Stimulated activated CD4-positive, alpha-beta T cell treated with anti-CD3 and anti-CD28 coated beads, Interleukin-15, amount 100 ng/mL, for 48 hours (primary cell): Measurements from ENCODE around the gene CTLA4.

Experiments
- DNase-seq, 2 donors: peaks; one replicate each; pipeline ENCODE4 v3.0.0-alpha.2; 2020; ENCODE audit warnings: low read depth in 2 of 2

The CTLA4 gene

DNA sequence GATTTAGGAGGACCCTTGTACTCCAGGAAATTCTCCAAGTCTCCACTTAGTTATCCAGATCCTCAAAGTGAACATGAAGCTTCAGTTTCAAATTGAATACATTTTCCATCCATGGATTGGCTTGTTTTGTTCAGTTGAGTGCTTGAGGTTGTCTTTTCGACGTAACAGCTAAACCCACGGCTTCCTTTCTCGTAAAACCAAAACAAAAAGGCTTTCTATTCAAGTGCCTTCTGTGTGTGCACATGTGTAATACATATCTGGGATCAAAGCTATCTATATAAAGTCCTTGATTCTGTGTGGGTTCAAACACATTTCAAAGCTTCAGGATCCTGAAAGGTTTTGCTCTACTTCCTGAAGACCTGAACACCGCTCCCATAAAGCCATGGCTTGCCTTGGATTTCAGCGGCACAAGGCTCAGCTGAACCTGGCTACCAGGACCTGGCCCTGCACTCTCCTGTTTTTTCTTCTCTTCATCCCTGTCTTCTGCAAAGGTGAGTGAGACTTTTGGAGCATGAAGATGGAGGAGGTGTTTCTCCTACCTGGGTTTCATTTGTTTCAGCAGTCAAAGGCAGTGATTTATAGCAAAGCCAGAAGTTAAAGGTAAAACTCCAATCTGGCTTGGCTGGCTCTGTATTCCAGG lies at the start of gene CTLA4:
Gene CTLA4, plus strand, starts transcription at position 211 of the 640 bp plus-strand sequence. Its CDS starts 172 bp downstream, at position 383.
- DNase-seq: no peak

- DNase-seq: no peak
Measured at GRCh38 chr2:203818656-203819055, 48.9 kb upstream of the CTLA4 start.

- DNase-seq: no peak
Measured at GRCh38 chr2:203819434-203820133, 48.0 kb upstream of the CTLA4 start.

GRCh38 chr2:203820969-203821368 lies 46.6 kb upstream of the CTLA4 start:
- DNase-seq: no peak

GRCh38 chr2:203822240-203822639 lies 45.3 kb upstream of the CTLA4 start:
- no peak for DNase-seq

GRCh38 chr2:203823173-203823572 lies 44.4 kb upstream of the CTLA4 start:
- DNase-seq: no peak

GRCh38 chr2:203824057-203824456 lies 43.5 kb upstream of the CTLA4 start:
- DNase-seq: peak in 1 of 2 donors; percentile 40

GRCh38 chr2:203824603-203825002 lies 43.0 kb upstream of the CTLA4 start:
- DNase-seq: no peak

- DNase-seq: no peak
Measured at GRCh38 chr2:203826704-203827103, 40.9 kb upstream of the CTLA4 start.

- DNase-seq: peak; percentile 72 to 79
Measured at GRCh38 chr2:203830304-203831055, 37.1 kb upstream of the CTLA4 start.

DNA sequence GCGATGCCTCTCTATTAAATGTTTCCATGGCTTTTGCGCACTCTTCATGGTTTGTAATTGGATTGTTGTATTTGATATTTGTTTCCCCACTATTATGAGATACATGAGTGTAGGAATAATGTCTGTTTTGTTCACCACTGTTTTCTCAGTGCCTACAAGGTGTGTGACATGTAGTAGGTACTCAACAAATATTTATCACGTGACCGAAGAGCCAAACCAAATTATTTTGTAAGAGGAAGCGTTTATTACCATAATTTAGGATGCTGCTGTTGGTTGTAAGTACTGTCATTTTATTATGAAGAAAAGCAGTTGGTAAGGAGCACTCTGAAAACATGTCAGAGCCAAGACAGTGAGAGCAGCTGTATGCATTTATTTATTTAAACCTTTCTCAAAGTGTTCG lies 32.2 kb upstream of the CTLA4 start:
- no peak for DNase-seq

DNA sequence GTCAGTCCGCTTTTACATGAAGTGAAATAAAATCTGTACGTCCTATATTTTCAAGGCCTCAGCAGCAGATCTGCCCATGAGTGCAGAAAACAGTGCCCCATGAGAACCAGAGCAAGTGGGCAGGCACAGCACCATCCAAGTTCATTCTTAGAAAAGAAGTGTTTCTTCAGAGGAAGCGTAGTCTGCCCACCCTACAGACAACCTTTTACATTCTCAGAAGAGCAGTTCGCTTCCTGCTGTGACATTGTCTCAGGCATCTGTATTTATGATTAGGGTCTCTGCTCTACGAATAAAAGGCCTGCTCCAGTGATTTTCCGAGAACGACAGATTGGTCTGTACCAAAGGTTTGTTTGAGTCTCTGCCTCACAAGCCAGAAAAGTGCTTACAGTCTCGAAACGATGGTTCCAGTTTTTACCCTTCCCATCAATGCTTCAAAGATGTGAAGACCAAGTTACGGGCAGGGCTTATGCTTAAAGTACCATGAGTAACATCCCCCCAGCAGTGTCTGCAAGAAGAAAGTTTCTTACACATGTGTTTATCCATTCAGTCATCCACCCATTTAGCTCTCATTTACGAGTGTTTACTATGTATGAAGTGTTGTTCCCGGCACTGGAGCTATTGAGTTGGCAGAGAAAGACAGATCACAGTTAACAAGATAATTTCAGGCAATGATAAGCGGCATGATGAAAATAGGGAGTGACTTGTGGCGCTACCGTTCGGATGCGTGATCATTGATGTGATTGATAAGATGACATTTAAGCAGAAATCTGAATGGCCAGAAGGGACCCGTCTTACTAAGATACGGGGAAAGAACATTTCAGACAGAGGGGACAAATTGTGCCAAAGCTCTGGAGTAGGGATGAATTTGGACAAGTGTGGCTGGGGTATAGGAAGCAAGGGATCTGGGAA lies 31.4 kb upstream of the CTLA4 start:
- no peak for DNase-seq

GRCh38 chr2:203840655-203841205 lies 26.8 kb upstream of the CTLA4 start:
- no peak for DNase-seq

GRCh38 chr2:203841654-203842053 lies 25.9 kb upstream of the CTLA4 start:
- DNase-seq: no peak

DNA sequence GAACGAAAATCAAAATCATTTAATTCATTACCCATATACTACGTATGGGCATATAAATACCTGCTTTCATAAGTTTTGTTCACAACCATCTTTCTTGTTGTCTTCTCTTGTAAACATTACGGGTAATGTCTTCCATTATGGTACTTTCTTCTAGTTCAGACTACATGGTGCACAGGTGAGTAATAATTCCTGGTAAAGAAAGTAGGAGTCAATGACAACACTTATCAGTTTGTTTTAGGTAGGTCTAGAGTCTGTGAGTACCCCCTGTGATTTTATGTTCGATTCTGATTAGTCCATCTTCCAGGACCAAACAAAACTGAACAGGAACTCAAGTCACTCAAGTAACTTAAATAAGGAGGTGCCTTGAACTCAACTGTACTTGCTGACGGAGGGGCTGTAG lies 25.2 kb upstream of the CTLA4 start:
- no peak for DNase-seq

- no peak for DNase-seq
Measured at GRCh38 chr2:203846490-203847105, 21.0 kb upstream of the CTLA4 start.

GRCh38 chr2:203849010-203849409 lies 18.6 kb upstream of the CTLA4 start:
- no peak for DNase-seq

DNA sequence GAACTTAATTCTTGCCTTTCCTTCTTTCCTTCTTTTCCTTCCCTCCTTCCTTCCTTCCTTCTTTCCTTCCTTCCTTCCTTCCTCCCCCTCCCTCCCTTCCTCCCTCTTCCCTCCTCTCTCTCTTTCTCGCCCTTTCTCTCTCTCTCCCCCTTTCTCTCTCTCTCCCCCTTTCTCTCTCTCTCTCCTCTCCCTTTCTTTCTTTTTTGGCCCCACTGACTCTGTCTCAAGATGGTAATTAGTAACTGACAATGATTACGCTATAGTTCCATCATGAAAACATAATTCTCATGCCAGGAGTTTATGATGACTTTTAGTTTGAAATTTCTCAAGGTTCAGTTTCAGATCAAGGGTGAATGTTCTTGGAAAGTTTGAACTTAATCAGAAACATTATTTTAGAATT lies 14.8 kb upstream of the CTLA4 start:
- no peak for DNase-seq

DNA sequence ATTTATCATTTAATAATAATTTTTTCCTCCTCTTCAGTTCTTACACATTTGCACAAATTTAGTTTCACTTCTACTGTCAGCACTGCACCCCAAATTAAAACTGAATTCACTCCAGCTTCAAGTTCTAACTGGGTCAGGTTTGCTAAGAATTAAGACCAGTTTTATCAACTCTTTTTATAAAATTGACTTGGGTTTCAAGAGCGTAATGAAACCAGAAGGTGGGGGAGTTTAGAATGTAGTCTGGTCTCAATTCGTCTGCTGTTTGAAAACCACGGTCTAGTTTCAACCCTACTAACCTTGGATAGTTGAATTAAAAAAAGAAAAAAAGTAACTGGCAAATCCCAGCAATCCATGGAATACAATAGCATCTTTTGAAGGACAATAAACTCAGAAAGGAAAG lies 14.3 kb upstream of the CTLA4 start:
- DNase-seq: no peak

GRCh38 chr2:203853722-203854121 lies 13.8 kb upstream of the CTLA4 start:
- DNase-seq: no peak

GRCh38 chr2:203855274-203855673 lies 12.3 kb upstream of the CTLA4 start:
- DNase-seq: no peak
